Measurements from ENCODE around the gene RNF115. TPM values are rescaled to one million over a fixed set of nuclear protein-coding genes. Genes with fewer than 3 reads are reported as not detected.
A peak's percentile ranks its signal among the peaks of the same experiment; 100 is the strongest.
"Not testable (repeated sequence)": the region's sequence is repeated elsewhere in the genome, so short reads cannot be mapped to it uniquely, and the experiment has no call there.

The RNF115 gene
- total RNA-seq, 2 experiments from 2014 or later, result 15.1 to 15.5 TPM

- Mint-ChIP-seq H3K27ac (no peak overlapping the region), H3K36me3 (ENCODE audit: low read depth) (peaks cover 58% of the 10 kb centered on the region), H3K9me3 (ENCODE audit: insufficient read depth) (peaks cover 25% of the 10 kb centered on the region), H3K4me3 (no peak overlapping the region), H3K27me3 (ENCODE audit: low read depth) (no peaks in the 10 kb centered on the region), H3K4me1 (ENCODE audit: low read depth) (peaks cover 18% of the 10 kb centered on the region)
- POLR2A ChIA-PET, result no interaction called here
- ATAC-seq (no peak), DNase-seq (no peak)
- CTCF ChIA-PET, result interaction anchor here (0.8 to 1.1 kb wide), 3 partner anchors 9 to 50 kb away, joined by 3 to 4 read pairs (median 3); partner anchors contain the start of gene NUDT17
Measured at GRCh38 chr1:145795257-145795881, 28.5 kb downstream of the RNF115 start.

GRCh38 chr1:145792484-145792883, 31.4 kb downstream of the RNF115 start:
- H3K36me3 Mint-ChIP-seq (ENCODE audit: low read depth), result peaks cover 42% of the 10 kb centered on the region
- CTCF ChIA-PET, result interaction anchor here (1.1 kb wide), 1 partner anchor 53 kb away, joined by 4 read pairs; the partner anchor contains the start of gene NUDT17
- POLR2A ChIA-PET, result no interaction called here
- no peak overlapping the region for H3K4me3 Mint-ChIP-seq
- no peaks in the 10 kb centered on the region for H3K27me3 Mint-ChIP-seq (ENCODE audit: low read depth)
- H3K4me1 Mint-ChIP-seq (ENCODE audit: low read depth), result peaks cover 17% of the 10 kb centered on the region
- peaks cover 19% of the 10 kb centered on the region for H3K9me3 Mint-ChIP-seq (ENCODE audit: insufficient read depth)
- no peak for ATAC-seq
- DNase-seq, result no peak
- no peak overlapping the region for H3K27ac Mint-ChIP-seq

GRCh38 chr1:145791860-145792259, 32.0 kb downstream of the RNF115 start:
- Mint-ChIP-seq H3K9me3 (ENCODE audit: insufficient read depth) (peaks cover 12% of the 10 kb centered on the region), H3K4me1 (ENCODE audit: low read depth) (peaks cover 15% of the 10 kb centered on the region), H3K36me3 (ENCODE audit: low read depth) (peaks cover 38% of the 10 kb centered on the region)
- POLR2A ChIA-PET; H3K27me3 Mint-ChIP-seq (ENCODE audit: low read depth); H3K4me3 Mint-ChIP-seq; DNase-seq; ATAC-seq; H3K27ac Mint-ChIP-seq: not testable (repeated sequence)
- CTCF ChIA-PET, result interaction anchor here (1.1 to 1.5 kb wide), 2 partner anchors 11 to 54 kb away, joined by 4 read pairs; partner anchors contain the start of gene NUDT17

- ChIA-PET POLR2A (no interaction called here), CTCF (interaction anchor here (1.3 kb wide), 1 partner anchor 57 kb away, joined by 3 read pairs; the partner anchor contains the start of gene NUDT17)
- no peak overlapping the region for H3K27ac Mint-ChIP-seq
Measured at GRCh38 chr1:145788580-145788979, 35.3 kb downstream of the RNF115 start.

GRCh38 chr1:145786271-145786670, 37.6 kb downstream of the RNF115 start:
- peak; percentile 49 for ATAC-seq
- ChIA-PET CTCF (interaction anchor here (0.8 to 1.7 kb wide), 4 partner anchors 9 to 59 kb away, joined by 3 to 8 read pairs (median 4); no protein-coding TSS in a partner anchor), POLR2A (no interaction called here)
- Mint-ChIP-seq H3K4me3 (no peak overlapping the region), H3K36me3 (ENCODE audit: low read depth) (peaks cover 34% of the 10 kb centered on the region), H3K4me1 (ENCODE audit: low read depth) (peaks cover 25% of the 10 kb centered on the region), H3K27me3 (ENCODE audit: low read depth) (no peaks in the 10 kb centered on the region), H3K9me3 (ENCODE audit: insufficient read depth) (no peaks in the 10 kb centered on the region), H3K27ac (peak overlapping the region; percentile 58)
- DNase-seq, result no peak

More at GRCh38 chr1:145788580-145788979, 35.3 kb downstream of the RNF115 start:
- no peak for ATAC-seq
- H3K36me3 Mint-ChIP-seq (ENCODE audit: low read depth), result peaks cover 36% of the 10 kb centered on the region
- no peaks in the 10 kb centered on the region for H3K27me3 Mint-ChIP-seq (ENCODE audit: low read depth)
- H3K4me3 Mint-ChIP-seq, result no peak overlapping the region
- H3K9me3 Mint-ChIP-seq (ENCODE audit: insufficient read depth), result no peaks in the 10 kb centered on the region
- DNase-seq, result no peak
- peaks cover 25% of the 10 kb centered on the region for H3K4me1 Mint-ChIP-seq (ENCODE audit: low read depth)

- POLR2A ChIA-PET, result no interaction called here
- no peak overlapping the region for H3K4me3 Mint-ChIP-seq
- no peaks in the 10 kb centered on the region for H3K9me3 Mint-ChIP-seq (ENCODE audit: insufficient read depth)
- peaks cover 34% of the 10 kb centered on the region for H3K36me3 Mint-ChIP-seq (ENCODE audit: low read depth)
- H3K4me1 Mint-ChIP-seq (ENCODE audit: low read depth), result peaks cover 25% of the 10 kb centered on the region
- H3K27ac Mint-ChIP-seq, result peak overlapping the region; percentile 58
- DNase-seq (no peak), ATAC-seq (no peak)
- no peaks in the 10 kb centered on the region for H3K27me3 Mint-ChIP-seq (ENCODE audit: low read depth)
- CTCF ChIA-PET, result interaction anchor here (1.0 to 1.7 kb wide), 3 partner anchors 12 to 59 kb away, joined by 3 to 8 read pairs (median 4); no protein-coding TSS in a partner anchor
Measured at GRCh38 chr1:145785547-145785946, 38.3 kb downstream of the RNF115 start.

- Mint-ChIP-seq H3K36me3 (ENCODE audit: low read depth) (peaks cover 34% of the 10 kb centered on the region), H3K4me3 (no peak overlapping the region), H3K9me3 (ENCODE audit: insufficient read depth) (no peaks in the 10 kb centered on the region), H3K4me1 (ENCODE audit: low read depth) (peaks cover 25% of the 10 kb centered on the region), H3K27me3 (ENCODE audit: low read depth) (no peaks in the 10 kb centered on the region), H3K27ac (no peak overlapping the region)
- no peak for ATAC-seq
- ChIA-PET CTCF (interaction anchor here (1.6 kb wide), 1 partner anchor 11 kb away, joined by 4 read pairs; no protein-coding TSS in a partner anchor), POLR2A (no interaction called here)
- no peak for DNase-seq
Measured at GRCh38 chr1:145784409-145784808, 39.5 kb downstream of the RNF115 start.

- ChIA-PET CTCF (interaction anchor here (1.0 to 1.6 kb wide), 4 partner anchors 9 to 62 kb away, joined by 3 to 4 read pairs (median 4); no protein-coding TSS in a partner anchor), POLR2A (no interaction called here)
- Mint-ChIP-seq H3K4me1 (ENCODE audit: low read depth) (peaks cover 25% of the 10 kb centered on the region), H3K9me3 (ENCODE audit: insufficient read depth) (no peaks in the 10 kb centered on the region), H3K36me3 (ENCODE audit: low read depth) (peaks cover 32% of the 10 kb centered on the region), H3K27me3 (ENCODE audit: low read depth) (no peaks in the 10 kb centered on the region), H3K4me3 (no peak overlapping the region), H3K27ac (no peak overlapping the region)
- ATAC-seq, result no peak
- DNase-seq, result no peak
Measured at GRCh38 chr1:145782272-145783099, 41.4 kb downstream of the RNF115 start.

- CTCF ChIA-PET, result interaction anchor here (1.1 to 1.3 kb wide), 2 partner anchors 18 to 27 kb away, joined by 3 read pairs; no protein-coding TSS in a partner anchor
- DNase-seq (no peak), ATAC-seq (no peak)
- Mint-ChIP-seq H3K27me3 (ENCODE audit: low read depth) (no peaks in the 10 kb centered on the region), H3K4me3 (no peak overlapping the region), H3K9me3 (ENCODE audit: insufficient read depth) (no peaks in the 10 kb centered on the region), H3K4me1 (ENCODE audit: low read depth) (peaks cover 10% of the 10 kb centered on the region), H3K27ac (no peak overlapping the region), H3K36me3 (ENCODE audit: low read depth) (peaks cover 19% of the 10 kb centered on the region)
- POLR2A ChIA-PET, result interaction anchor here (0.9 kb wide), 1 partner anchor 21 kb away, joined by 3 read pairs; no protein-coding TSS in a partner anchor
Measured at GRCh38 chr1:145778146-145778540, 45.8 kb downstream of the RNF115 start.

- no peak for ATAC-seq
- DNase-seq, result no peak
- ChIA-PET CTCF (interaction anchor here (1.0 to 1.3 kb wide), 2 partner anchors 26 to 57 kb away, joined by 3 read pairs; no protein-coding TSS in a partner anchor), POLR2A (no interaction called here)
- Mint-ChIP-seq H3K36me3 (ENCODE audit: low read depth) (peaks cover 23% of the 10 kb centered on the region), H3K27me3 (ENCODE audit: low read depth) (no peaks in the 10 kb centered on the region), H3K27ac (no peak overlapping the region), H3K4me1 (ENCODE audit: low read depth) (peaks cover 10% of the 10 kb centered on the region), H3K4me3 (no peak overlapping the region), H3K9me3 (ENCODE audit: insufficient read depth) (no peaks in the 10 kb centered on the region)
Measured at GRCh38 chr1:145777357-145778145, 46.3 kb downstream of the RNF115 start.

GRCh38 chr1:145773423-145773822, 50.5 kb downstream of the RNF115 start:
- Mint-ChIP-seq H3K4me3 (no peak overlapping the region), H3K36me3 (ENCODE audit: low read depth) (peaks cover 32% of the 10 kb centered on the region), H3K27ac (peak overlapping the region; percentile 26), H3K9me3 (ENCODE audit: insufficient read depth) (no peaks in the 10 kb centered on the region), H3K4me1 (ENCODE audit: low read depth) (peaks cover 10% of the 10 kb centered on the region), H3K27me3 (ENCODE audit: low read depth) (no peaks in the 10 kb centered on the region)
- ATAC-seq (no peak), DNase-seq (no peak)
- POLR2A ChIA-PET, result no interaction called here
- CTCF ChIA-PET, result interaction anchor here (0.8 to 1.9 kb wide), 6 partner anchors 8 to 51 kb away, joined by 3 to 8 read pairs (median 4); no protein-coding TSS in a partner anchor
